Activated T-cell treated with anti-CD3 and anti-CD28 coated beads, Interleukin-2, amount 50 U/mL, for 72 hours (primary cell): ENCODE measurements around the gene NOD2. TPM values are rescaled to one million over a fixed set of nuclear protein-coding genes. Genes with fewer than 3 reads are reported as not detected.

ENCODE experiments used
- ATAC-seq, 2 donors: fragments of 150-1000 bp; cut with Tn5 transposase; replicated peaks in 1 of 2; 2 replicates each; pipeline ENCODE4 v1.10.0; 2021; ENCODE audit warnings: moderate library complexity in 2 of 2, mild to moderate bottlenecking in 1 of 2
- DNase-seq, 2 donors: peaks; one replicate each; pipeline ENCODE4 v3.0.0; 2021 to 2022; ENCODE audit warnings: mixed read lengths in 1 of 2
- H3K27ac Mint-ChIP-seq: one replicate; pipeline ENCODE4 v1.8.0; 2022; ENCODE audit warnings: mild to moderate bottlenecking, moderate library complexity, mixed read lengths
- H3K27me3 Mint-ChIP-seq: one replicate; pipeline ENCODE4 v1.8.0; 2022; ENCODE audit warnings: low read depth, mixed read lengths
- H3K36me3 Mint-ChIP-seq, 2 donors: one replicate each; pipeline ENCODE4 v1.8.0; 2022; ENCODE audit warnings: mixed read lengths in 2 of 2, mild to moderate bottlenecking in 1 of 2; ENCODE audit not compliant: insufficient read depth in 2 of 2
- H3K4me1 Mint-ChIP-seq: one replicate; pipeline ENCODE4 v1.8.0; 2022; ENCODE audit warnings: low read depth, mixed read lengths
- H3K4me3 Mint-ChIP-seq, 2 donors: one replicate each; pipeline ENCODE4 v1.8.0; 2022; ENCODE audit warnings: mild to moderate bottlenecking in 2 of 2, mixed read lengths in 2 of 2, moderate library complexity in 2 of 2
- H3K9me3 Mint-ChIP-seq, 2 donors: one replicate each; pipeline ENCODE4 v1.8.0; 2022; ENCODE audit warnings: mixed read lengths in 2 of 2
- total RNA-seq, 2 donors: library from RNA; stranded (reverse); gene quantifications; one replicate each; pipeline ENCODE4 v1.2.3, GENCODE V29; 2022

Gene NOD2
- total RNA-seq, 2 donors from 2014 or later, result 11.3 to 13.0 TPM

- Mint-ChIP-seq H3K27me3 (no peaks in the 10 kb centered on the region), H3K4me1 (peaks cover 37% of the 10 kb centered on the region), H3K9me3 (no peaks in the 10 kb centered on the region), H3K36me3 (no peaks in the 10 kb centered on the region), H3K4me3 (no peak overlapping the region), H3K27ac (no peak overlapping the region)
- no peak for DNase-seq
- ATAC-seq, result no peak
Observed at GRCh38 chr16:50664270-50664669, 29.1 kb upstream of the NOD2 start.

- Mint-ChIP-seq H3K27me3 (no peaks in the 10 kb centered on the region), H3K4me1 (peaks cover 37% of the 10 kb centered on the region), H3K9me3 (no peaks in the 10 kb centered on the region), H3K4me3 (peak overlapping the region; percentile 72 to 74), H3K27ac (peak overlapping the region; percentile 14), H3K36me3 (no peaks in the 10 kb centered on the region)
- peak; percentile 79 to 86 for DNase-seq
- ATAC-seq, result peak; percentile 43 to 53
Observed at GRCh38 chr16:50665128-50665878, 28.1 kb upstream of the NOD2 start.

GRCh38 chr16:50666658-50667496 is 26.5 kb upstream of the NOD2 start:
- no peaks in the 10 kb centered on the region for H3K27me3 Mint-ChIP-seq
- peak overlapping the region; percentile 38 for H3K27ac Mint-ChIP-seq
- peak; percentile 43 to 55 for DNase-seq

DNA sequence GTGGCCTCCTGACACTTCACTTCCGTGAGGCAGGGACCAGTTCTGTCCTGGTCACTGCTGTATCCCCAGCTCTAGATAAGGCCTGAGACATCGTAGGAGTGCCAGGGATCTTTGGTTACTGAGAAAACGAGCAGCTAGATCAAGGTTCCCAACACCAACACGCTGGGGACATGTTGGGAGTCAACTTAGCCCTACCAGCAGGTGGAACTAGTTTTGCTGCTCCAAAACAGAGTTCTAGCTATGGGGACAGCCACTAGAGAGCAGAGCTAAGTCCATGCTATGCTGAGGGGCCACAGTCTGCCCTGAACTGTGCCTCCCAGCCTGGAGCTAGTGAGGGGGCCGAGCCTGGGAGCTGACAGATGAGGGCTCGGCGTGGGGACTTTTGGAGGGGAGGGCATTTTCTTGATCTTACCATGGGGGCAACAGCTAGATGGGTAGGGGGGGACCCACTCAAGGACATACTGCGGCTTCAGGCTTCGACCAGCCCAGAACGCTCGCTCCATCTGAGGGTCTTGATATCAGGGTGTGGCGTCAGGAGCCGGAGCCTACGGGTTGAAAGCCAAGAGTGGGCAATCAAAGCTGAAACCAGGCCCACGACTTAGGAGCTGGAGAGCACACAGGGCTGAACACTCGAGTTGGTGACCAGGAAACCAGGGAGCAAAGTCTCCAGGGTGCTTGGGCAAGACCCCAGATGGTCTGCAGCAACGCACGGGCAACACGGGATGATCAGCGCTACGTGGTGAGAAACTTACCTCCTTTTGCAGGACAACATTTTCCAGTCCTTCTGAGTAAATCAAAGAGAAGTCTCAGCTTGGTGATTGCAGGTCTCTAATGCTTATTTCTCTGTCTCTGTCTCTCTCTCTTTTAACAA is 25.7 kb upstream of the NOD2 start:
- ATAC-seq, result peak; percentile 2 to 15
- Mint-ChIP-seq H3K9me3 (peaks cover 6 to 11% of the 10 kb centered on the region in 2 donors), H3K36me3 (peaks cover 14 to 16% of the 10 kb centered on the region in 2 donors), H3K4me1 (peaks cover 43% of the 10 kb centered on the region), H3K27me3 (no peaks in the 10 kb centered on the region), H3K27ac (peak overlapping the region; percentile 38), H3K4me3 (peak overlapping the region; percentile 83 to 87)
- DNase-seq, result no peak

More at GRCh38 chr16:50666658-50667496, 26.5 kb upstream of the NOD2 start:
- Mint-ChIP-seq H3K4me1 (peaks cover 43% of the 10 kb centered on the region), H3K9me3 (peaks cover 3 to 4% of the 10 kb centered on the region in 2 donors), H3K4me3 (peak overlapping the region; percentile 83 to 87), H3K36me3 (peaks cover 6 to 8% of the 10 kb centered on the region in 2 donors)
- ATAC-seq, result peak; percentile 77 to 80

- H3K4me1 Mint-ChIP-seq, result peaks cover 43% of the 10 kb centered on the region
- DNase-seq, result no peak
- no peak overlapping the region for H3K27ac Mint-ChIP-seq
- H3K27me3 Mint-ChIP-seq, result no peaks in the 10 kb centered on the region
- peaks cover 6 to 12% of the 10 kb centered on the region in 2 donors for H3K9me3 Mint-ChIP-seq
- ATAC-seq, result no peak
- peaks cover 20 to 23% of the 10 kb centered on the region in 2 donors for H3K36me3 Mint-ChIP-seq
- no peak overlapping the region for H3K4me3 Mint-ChIP-seq
Observed at GRCh38 chr16:50668368-50669008, 24.9 kb upstream of the NOD2 start.

DNA sequence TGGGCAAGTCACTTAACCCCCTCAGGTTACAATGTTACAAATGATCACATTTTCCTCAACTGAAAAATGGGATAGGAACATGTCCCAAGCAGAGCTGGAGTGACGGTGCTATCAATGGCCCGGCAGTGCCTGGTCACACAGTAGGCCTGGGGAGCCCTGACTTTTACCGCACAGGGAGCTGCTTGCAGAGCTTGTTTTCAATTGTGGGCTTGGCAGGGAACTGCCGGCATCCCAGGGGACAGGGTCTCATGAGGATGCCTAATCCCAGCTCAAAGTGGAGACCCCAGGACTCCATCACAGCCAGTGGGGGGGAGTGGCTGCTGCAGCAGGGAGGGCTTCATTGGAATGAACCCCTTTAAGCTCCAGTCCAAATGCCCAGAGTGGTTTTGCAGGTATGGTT is 23.7 kb upstream of the NOD2 start:
- Mint-ChIP-seq H3K27ac (no peak overlapping the region), H3K4me3 (no peak overlapping the region), H3K4me1 (peaks cover 43% of the 10 kb centered on the region), H3K27me3 (no peaks in the 10 kb centered on the region), H3K36me3 (peaks cover 23 to 29% of the 10 kb centered on the region in 2 donors), H3K9me3 (peaks cover 7 to 14% of the 10 kb centered on the region in 2 donors)
- DNase-seq, result no peak
- ATAC-seq, result no peak

- Mint-ChIP-seq H3K9me3 (peaks cover 7 to 14% of the 10 kb centered on the region in 2 donors), H3K4me1 (peaks cover 36% of the 10 kb centered on the region), H3K36me3 (peaks cover 26 to 35% of the 10 kb centered on the region in 2 donors), H3K27me3 (no peaks in the 10 kb centered on the region), H3K4me3 (no peak overlapping the region), H3K27ac (peak overlapping the region; percentile 16)
- no peak for DNase-seq
- ATAC-seq, result no peak
Observed at GRCh38 chr16:50670476-50670875, 22.9 kb upstream of the NOD2 start.

DNA sequence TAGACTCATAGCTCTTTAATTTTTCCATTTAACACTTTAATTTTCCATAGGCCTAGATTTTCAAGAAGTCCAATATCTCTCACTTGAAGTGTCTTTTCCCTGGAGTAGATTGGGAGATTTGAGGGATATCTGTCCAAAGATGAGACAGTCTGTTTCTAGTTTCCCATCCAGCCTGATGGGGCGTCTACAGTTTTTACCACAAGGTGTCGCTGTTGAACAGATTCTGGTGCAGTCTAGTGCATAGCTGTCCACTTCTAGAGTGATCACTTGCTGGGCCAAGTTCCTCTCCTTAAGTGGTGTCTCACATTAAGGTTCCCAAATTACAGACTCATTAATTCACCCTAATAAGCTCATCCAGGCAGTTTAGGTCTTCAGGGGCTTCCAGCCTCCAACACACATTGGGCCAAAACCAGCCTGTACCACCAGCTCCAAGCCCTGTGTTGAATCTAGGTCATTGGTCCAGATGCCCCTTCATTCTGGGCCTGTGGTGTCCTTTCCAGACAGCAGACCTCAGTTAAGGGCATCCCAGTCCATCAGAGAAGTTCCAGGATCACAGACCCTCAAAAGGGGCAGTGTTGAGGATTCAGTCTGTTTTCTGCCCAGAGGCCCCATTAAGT is 21.7 kb upstream of the NOD2 start:
- Mint-ChIP-seq H3K27ac (peak overlapping the region; percentile 81), H3K9me3 (peaks cover 7 to 14% of the 10 kb centered on the region in 2 donors), H3K4me3 (no peak overlapping the region), H3K36me3 (peaks cover 31 to 42% of the 10 kb centered on the region in 2 donors), H3K4me1 (peaks cover 33% of the 10 kb centered on the region), H3K27me3 (no peaks in the 10 kb centered on the region)
- ATAC-seq (peak; percentile 24 to 38), DNase-seq (peak; percentile 67 to 73)

DNA sequence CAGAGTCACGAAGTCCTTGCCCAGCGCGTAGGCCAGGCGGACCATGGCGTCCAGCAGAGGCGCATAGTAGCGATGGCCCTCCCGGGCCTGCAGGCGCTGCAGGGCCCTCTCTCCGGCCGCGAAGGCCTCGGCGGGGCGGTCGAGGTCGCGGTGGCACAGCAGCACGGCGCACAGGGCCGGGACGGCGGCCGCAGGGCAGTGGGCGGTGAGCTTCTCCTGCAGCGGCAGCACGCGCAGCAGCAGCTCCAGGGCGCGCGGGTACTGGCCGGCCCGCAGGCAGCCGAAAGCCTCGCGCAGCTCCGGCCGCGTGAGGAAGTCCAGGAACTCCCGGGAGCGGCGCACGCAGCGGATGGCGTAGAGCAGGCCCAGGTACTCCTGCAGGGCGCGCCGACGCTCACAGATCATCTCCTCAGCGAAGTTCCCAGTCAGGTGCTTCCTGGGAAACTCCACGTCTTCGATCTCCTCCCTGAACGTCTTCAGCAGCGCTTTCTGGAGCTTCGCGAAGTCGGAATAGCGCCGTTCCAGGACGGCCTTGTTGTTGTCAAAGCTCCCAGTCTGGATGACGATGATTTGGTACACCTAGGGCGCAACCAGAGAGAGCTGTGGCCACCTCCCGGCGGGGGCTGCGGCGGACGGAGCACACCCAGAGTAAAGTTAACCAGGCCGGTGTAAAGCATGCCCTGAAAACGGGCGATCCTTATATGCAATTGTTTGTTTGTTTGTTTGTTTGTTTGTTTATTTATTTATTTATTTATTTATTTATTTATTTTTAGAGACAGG is 19.7 kb upstream of the NOD2 start:
- H3K27ac Mint-ChIP-seq, result no peak overlapping the region
- H3K27me3 Mint-ChIP-seq, result no peaks in the 10 kb centered on the region
- no peak for ATAC-seq
- peaks cover 33 to 54% of the 10 kb centered on the region in 2 donors for H3K36me3 Mint-ChIP-seq
- H3K4me3 Mint-ChIP-seq, result no peak overlapping the region
- DNase-seq, result no peak
- peaks cover 34% of the 10 kb centered on the region for H3K4me1 Mint-ChIP-seq
- H3K9me3 Mint-ChIP-seq, result peaks cover 7 to 14% of the 10 kb centered on the region in 2 donors

DNA sequence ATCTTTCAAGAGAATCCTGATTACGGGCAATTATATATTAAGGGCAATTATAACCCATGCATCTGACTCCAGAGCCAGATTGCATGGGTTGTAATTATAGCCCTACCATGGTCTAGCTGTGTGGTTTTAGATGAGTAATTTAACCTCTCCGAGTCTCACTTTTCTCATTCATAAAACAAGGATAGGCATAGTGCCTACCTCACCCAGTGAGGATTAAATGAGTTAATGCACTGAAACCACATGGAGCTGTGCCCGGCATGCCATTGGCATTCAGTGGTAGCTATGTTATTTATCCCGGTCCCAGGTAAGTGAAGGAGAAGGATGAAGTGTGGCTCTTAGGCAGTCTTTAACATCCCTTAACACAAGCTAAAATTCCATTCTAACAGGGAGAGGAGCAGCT is 18.6 kb upstream of the NOD2 start:
- H3K4me1 Mint-ChIP-seq, result peaks cover 46% of the 10 kb centered on the region
- H3K27ac Mint-ChIP-seq, result no peak overlapping the region
- H3K9me3 Mint-ChIP-seq, result peaks cover 7 to 14% of the 10 kb centered on the region in 2 donors
- no peaks in the 10 kb centered on the region for H3K27me3 Mint-ChIP-seq
- DNase-seq (no peak), ATAC-seq (peak in 1 of 2 donors; percentile 20)
- no peak overlapping the region for H3K4me3 Mint-ChIP-seq
- H3K36me3 Mint-ChIP-seq, result peaks cover 35 to 57% of the 10 kb centered on the region in 2 donors
